ENCODE measurements around the gene ANKRD35. TPM values are rescaled to one million over a fixed set of nuclear protein-coding genes. Genes with fewer than 3 reads are reported as not detected.

Gene ANKRD35
- total and polyA plus RNA-seq, 9 of the 15 experiments (the other 6 are each of a cell fraction or from before 2014, with no cell fraction given), result 0.07 to 0.14 (median 0.07) TPM; not detected in 5

- no peak for TF ChIP-seq RBM17 (IDR thresholded peaks at IDR 0.05; ENCODE audit: borderline replicate concordance, low read depth, low read length)
- no peak for TF ChIP-seq PBX2 (CRISPR knock-in tag; IDR thresholded peaks at IDR 0.05; ENCODE audit: low read depth)
- no peak for TF ChIP-seq PBX2 (tag; conservative IDR thresholded peaks at IDR 0.05; ENCODE audit: low read depth)
- no peak for TF ChIP-seq ZNF280B (CRISPR knock-in tag; IDR thresholded peaks at IDR 0.05)
- TF ChIP-seq TCF7 (IDR thresholded peaks at IDR 0.05; ENCODE audit: borderline replicate concordance), result peak; percentile 27; the same call in 1 of the 2 replicates
- peak; percentile 95 for TF ChIP-seq CXXC5 (CRISPR knock-in tag; IDR thresholded peaks at IDR 0.05)
- no peak for TF ChIP-seq TBL1XR1 (IDR thresholded peaks at IDR 0.05; ENCODE audit: low read length in 2 of 2)
- TF ChIP-seq ZNF518B (CRISPR knock-in tag; IDR thresholded peaks at IDR 0.05), result no peak
- no peak for TF ChIP-seq ZNF584 (CRISPR knock-in tag; IDR thresholded peaks at IDR 0.05; ENCODE audit: low read depth)
- no peak for TF ChIP-seq IRF2 (CRISPR knock-in tag; IDR thresholded peaks at IDR 0.05)
- no peak for TF ChIP-seq ZNF398 (CRISPR knock-in tag; IDR thresholded peaks at IDR 0.05)
- TF ChIP-seq ZNF76 (CRISPR knock-in tag; IDR thresholded peaks at IDR 0.05; ENCODE audit: borderline replicate concordance), result no peak
- TF ChIP-seq RBM15 (IDR thresholded peaks at IDR 0.05; ENCODE audit: insufficient read depth, low read length), result no peak
- no peak for TF ChIP-seq LEF1 (IDR thresholded peaks at IDR 0.05)
- no peak for TF ChIP-seq ZNF3 (CRISPR knock-in tag; IDR thresholded peaks at IDR 0.05)
- TF ChIP-seq ZNF695 (CRISPR knock-in tag; IDR thresholded peaks at IDR 0.05), result no peak
- no peak; the same call in 1 of the 2 replicates for TF ChIP-seq KDM2B (CRISPR knock-in tag; IDR thresholded peaks at IDR 0.05)
- no peak for TF ChIP-seq ZNF316 (IDR thresholded peaks at IDR 0.05)
These were observed 61.8 kb downstream of the ANKRD35 start, which contains the start of the genes POLR3C and RNF115 (continued) for GRCh38 chr1:145823565-145824498.
